HepG2 (cell line): ENCODE measurements around the gene FAM83F. TPM values are rescaled to one million over a fixed set of nuclear protein-coding genes. Genes with fewer than 3 reads are reported as not detected.

Experiments
- FOXK2 ChIP-seq: fragments of 450-650 bp; IDR thresholded peaks from 2 replicates; pipeline ENCODE4 v1.6.1; 2016
- KLF16 ChIP-seq, 2 experiments: sonication (generic) in 1 of 2; formaldehyde crosslinking in 1 of 2; IDR thresholded peaks; 2 replicates each; pipeline versions ENCODE4 v1.6.1 to v1.8.0; 2016 to 2023; ENCODE audit warnings: missing genetic modification reagents in 2 of 2, missing compliant biosample characterization in 1 of 2
- NCOR1 ChIP-seq: fragments of 200-600 bp; sonication (generic); IDR thresholded peaks from 2 replicates; pipeline ENCODE4 v1.7.0; 2017; ENCODE audit warnings: antibody characterized with exemption, low read length, borderline replicate concordance
- NFKB2 ChIP-seq: sonication (generic); formaldehyde crosslinking; IDR thresholded peaks from 2 replicates; pipeline ENCODE4 v1.4.0; 2020; ENCODE audit warnings: missing genetic modification reagents, borderline replicate concordance
- SRSF9 ChIP-seq: fragments of 200-400 bp; formaldehyde crosslinking; IDR thresholded peaks from 2 replicates; pipeline ENCODE4 v1.6.1; 2018; ENCODE audit warnings: borderline replicate concordance, mild to moderate bottlenecking, low read depth, low read length; ENCODE audit not compliant: insufficient read depth, poor library complexity, severe bottlenecking
- polyA plus RNA-seq, 8 experiments: library from polyadenylated mRNA; depleted of rRNA in 3 of 8; stranded (reverse) in 7 of 8; unstranded in 1 of 8; fragments of >200 nt; fragmentation: Illumina TruSeq in 4 of 8; extraction: Trizol in 4 of 8; gene quantifications; 2 replicates each; pipeline versions ENCODE4 v1.2.1 to v1.2.3, GENCODE V29; 2011 to 2016; ENCODE audit warnings: low read depth in 4 of 8, missing spikeins in 1 of 8, mixed read lengths in 1 of 8; ENCODE audit not compliant: insufficient read depth in 1 of 8
- total RNA-seq, 5 experiments: library from RNA; depleted of rRNA; stranded (reverse); fragments of >200 nt; fragmentation: Illumina TruSeq; extraction: Trizol; gene quantifications; 2 replicates each; pipeline ENCODE4 v1.2.3, GENCODE V29; 2016; ENCODE audit warnings: low read depth in 1 of 5
- TF ChIP-seq, protein P1 (sequence below): IDR thresholded peaks from 2 replicates; pipeline ENCODE4 v1.6.1; 2016; ENCODE audit warnings: missing biosample characterization, missing genetic modification reagents, low read depth
- TF ChIP-seq, protein P2 (sequence below): sonication (generic); formaldehyde crosslinking; IDR thresholded peaks from 2 replicates; pipeline ENCODE4 v1.4.0; 2020; ENCODE audit warnings: mild to moderate bottlenecking, missing genetic modification reagents
- TF ChIP-seq, protein P3 (sequence below): sonication (generic); formaldehyde crosslinking; IDR thresholded peaks from 2 replicates; pipeline ENCODE4 v1.9.0; 2022; ENCODE audit warnings: missing genetic modification reagents, mild to moderate bottlenecking, borderline replicate concordance

FAM83F gene
- total and polyA plus RNA-seq, 2 of the 13 experiments (the other 11 are each of a cell fraction or from before 2014, with no cell fraction given): not detected

DNA sequence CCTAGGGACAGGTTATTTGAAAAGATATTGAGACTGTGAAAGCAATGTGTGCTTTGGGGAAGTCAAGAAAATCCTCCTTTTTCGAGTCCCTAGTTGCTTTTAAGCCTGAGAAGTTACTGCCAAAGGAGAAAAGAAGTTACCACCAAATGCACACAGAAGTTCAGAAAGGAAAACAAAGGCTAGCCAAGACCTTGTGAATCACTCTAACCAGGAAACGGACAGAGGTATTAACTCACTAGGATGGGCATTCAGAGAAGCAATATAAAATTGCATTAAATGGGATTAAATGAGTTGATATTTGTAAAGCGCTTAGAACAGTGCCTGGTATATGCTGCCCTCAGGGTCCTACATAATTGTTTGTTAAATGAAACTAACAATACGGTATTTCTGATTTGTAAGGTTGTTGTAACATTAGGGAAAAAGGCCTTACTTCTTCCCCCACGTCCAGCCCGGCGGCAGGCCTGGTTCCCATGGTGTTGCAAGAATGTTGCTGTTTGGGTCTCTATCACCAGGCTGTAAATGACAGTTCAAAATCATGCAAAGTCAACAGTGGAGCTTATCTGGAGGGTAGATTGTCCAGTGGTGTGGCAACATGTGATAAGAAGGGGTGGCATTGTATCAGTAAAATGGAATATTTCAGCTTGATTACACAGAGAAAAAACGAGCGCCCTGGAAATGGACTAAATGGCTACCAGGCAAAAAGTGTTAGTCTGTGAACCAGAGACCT, 27.5 kb upstream of the FAM83F start (continued):
- TF ChIP-seq, protein P1, sequence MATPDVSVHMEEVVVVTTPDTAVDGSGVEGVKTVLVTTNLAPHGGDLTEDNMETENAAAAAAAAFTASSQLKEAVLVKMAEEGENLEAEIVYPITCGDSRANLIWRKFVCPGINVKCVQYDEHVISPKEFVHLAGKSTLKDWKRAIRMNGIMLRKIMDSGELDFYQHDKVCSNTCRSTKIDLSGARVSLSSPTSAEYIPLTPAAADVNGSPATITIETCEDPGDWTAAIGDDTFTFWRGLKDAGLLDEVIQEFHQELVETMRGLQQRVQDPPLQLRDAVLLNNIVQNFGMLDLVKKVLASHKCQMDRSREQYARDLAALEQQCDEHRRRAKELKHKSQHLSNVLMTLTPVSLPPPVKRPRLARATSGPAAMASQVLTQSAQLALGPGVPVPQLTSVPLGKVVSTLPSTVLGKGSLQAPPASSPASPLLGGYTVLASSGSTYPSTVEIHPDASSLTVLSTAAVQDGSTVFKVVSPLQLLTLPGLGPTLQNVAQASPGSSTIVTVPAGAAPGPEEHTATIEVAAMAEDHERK: no peak
- TF ChIP-seq SRSF9 (no peak), NFKB2 (no peak), NCOR1 (no peak), KLF16 (CRISPR knock-in tag; IDR thresholded peaks at IDR 0.05) (no peak), FOXK2 (no peak)
- TF ChIP-seq, protein P2, sequence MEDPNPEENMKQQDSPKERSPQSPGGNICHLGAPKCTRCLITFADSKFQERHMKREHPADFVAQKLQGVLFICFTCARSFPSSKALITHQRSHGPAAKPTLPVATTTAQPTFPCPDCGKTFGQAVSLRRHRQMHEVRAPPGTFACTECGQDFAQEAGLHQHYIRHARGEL (CRISPR knock-in tag): no peak
- TF ChIP-seq, protein P3, sequence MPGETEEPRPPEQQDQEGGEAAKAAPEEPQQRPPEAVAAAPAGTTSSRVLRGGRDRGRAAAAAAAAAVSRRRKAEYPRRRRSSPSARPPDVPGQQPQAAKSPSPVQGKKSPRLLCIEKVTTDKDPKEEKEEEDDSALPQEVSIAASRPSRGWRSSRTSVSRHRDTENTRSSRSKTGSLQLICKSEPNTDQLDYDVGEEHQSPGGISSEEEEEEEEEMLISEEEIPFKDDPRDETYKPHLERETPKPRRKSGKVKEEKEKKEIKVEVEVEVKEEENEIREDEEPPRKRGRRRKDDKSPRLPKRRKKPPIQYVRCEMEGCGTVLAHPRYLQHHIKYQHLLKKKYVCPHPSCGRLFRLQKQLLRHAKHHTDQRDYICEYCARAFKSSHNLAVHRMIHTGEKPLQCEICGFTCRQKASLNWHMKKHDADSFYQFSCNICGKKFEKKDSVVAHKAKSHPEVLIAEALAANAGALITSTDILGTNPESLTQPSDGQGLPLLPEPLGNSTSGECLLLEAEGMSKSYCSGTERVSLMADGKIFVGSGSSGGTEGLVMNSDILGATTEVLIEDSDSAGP: no peak
